Measurements from ENCODE around the gene RSU1.
"Not testable (repeated sequence)": the region's sequence is repeated elsewhere in the genome, so short reads cannot be mapped to it uniquely, and the experiment has no call there.

RSU1 gene

GRCh38 chr10:16773334-16773733 lies 43.9 kb downstream of the RSU1 start:
- H3K9ac ChIP-seq (ENCODE audit: low read length): no peak overlapping the region
- no peaks in the 10 kb centered on the region for H3K27me3 ChIP-seq (ENCODE audit: control insufficient read depth, insufficient read depth, low read length)
- no peaks in the 10 kb centered on the region for H3K36me3 ChIP-seq (ENCODE audit: control insufficient read depth, insufficient read depth, low read length)
- no peaks in the 10 kb centered on the region for H3K9me3 ChIP-seq (ENCODE audit: control insufficient read depth, low read length)
- H3K4me3 ChIP-seq (ENCODE audit: low read length): no peak overlapping the region
- H3K4me1 ChIP-seq (ENCODE audit: control insufficient read depth, insufficient read depth, low read length): no peaks in the 10 kb centered on the region

GRCh38 chr10:16770670-16771069 lies 46.6 kb downstream of the RSU1 start:
- no peaks in the 10 kb centered on the region for H3K36me3 ChIP-seq (ENCODE audit: control insufficient read depth, insufficient read depth, low read length)
- no peak overlapping the region for H3K4me3 ChIP-seq (ENCODE audit: low read length)
- H3K9ac ChIP-seq (ENCODE audit: low read length): no peak overlapping the region
- no peaks in the 10 kb centered on the region for H3K4me1 ChIP-seq (ENCODE audit: control insufficient read depth, insufficient read depth, low read length)
- no peaks in the 10 kb centered on the region for H3K27me3 ChIP-seq (ENCODE audit: control insufficient read depth, insufficient read depth, low read length)
- no peaks in the 10 kb centered on the region for H3K9me3 ChIP-seq (ENCODE audit: control insufficient read depth, low read length)

GRCh38 chr10:16770141-16770540 lies 47.1 kb downstream of the RSU1 start:
- H3K36me3 ChIP-seq (ENCODE audit: control insufficient read depth, insufficient read depth, low read length): no peaks in the 10 kb centered on the region
- no peaks in the 10 kb centered on the region for H3K27me3 ChIP-seq (ENCODE audit: control insufficient read depth, insufficient read depth, low read length)
- no peaks in the 10 kb centered on the region for H3K9me3 ChIP-seq (ENCODE audit: control insufficient read depth, low read length)

GRCh38 chr10:16769331-16769730 lies 47.9 kb downstream of the RSU1 start:
- H3K27me3 ChIP-seq (ENCODE audit: control insufficient read depth, insufficient read depth, low read length): no peaks in the 10 kb centered on the region

More at GRCh38 chr10:16770141-16770540, 47.1 kb downstream of the RSU1 start:
- Histone ChIP-seq H3K4me3 (ENCODE audit: low read length) (no peak overlapping the region), H3K9ac (ENCODE audit: low read length) (no peak overlapping the region), H3K4me1 (ENCODE audit: control insufficient read depth, insufficient read depth, low read length) (peaks cover 3% of the 10 kb centered on the region)

GRCh38 chr10:16768702-16769101 lies 48.5 kb downstream of the RSU1 start:
- no peak overlapping the region for H3K4me3 ChIP-seq (ENCODE audit: low read length)
- no peaks in the 10 kb centered on the region for H3K36me3 ChIP-seq (ENCODE audit: control insufficient read depth, insufficient read depth, low read length)
- no peak overlapping the region for H3K9ac ChIP-seq (ENCODE audit: low read length)
- H3K4me1 ChIP-seq (ENCODE audit: control insufficient read depth, insufficient read depth, low read length): peaks cover 7% of the 10 kb centered on the region
- no peaks in the 10 kb centered on the region for H3K9me3 ChIP-seq (ENCODE audit: control insufficient read depth, low read length)
- H3K27me3 ChIP-seq (ENCODE audit: control insufficient read depth, insufficient read depth, low read length): no peaks in the 10 kb centered on the region

More at GRCh38 chr10:16769331-16769730, 47.9 kb downstream of the RSU1 start:
- Histone ChIP-seq H3K4me3 (ENCODE audit: low read length) (no peak overlapping the region), H3K9ac (ENCODE audit: low read length) (no peak overlapping the region), H3K4me1 (ENCODE audit: control insufficient read depth, insufficient read depth, low read length) (peaks cover 7% of the 10 kb centered on the region), H3K9me3 (ENCODE audit: control insufficient read depth, low read length) (no peaks in the 10 kb centered on the region), H3K36me3 (ENCODE audit: control insufficient read depth, insufficient read depth, low read length) (no peaks in the 10 kb centered on the region)

GRCh38 chr10:16765509-16766375 lies 51.5 kb downstream of the RSU1 start:
- Histone ChIP-seq H3K9me3 (ENCODE audit: control insufficient read depth, low read length) (no peaks in the 10 kb centered on the region), H3K36me3 (ENCODE audit: control insufficient read depth, insufficient read depth, low read length) (no peaks in the 10 kb centered on the region), H3K4me3 (ENCODE audit: low read length) (no peak overlapping the region), H3K4me1 (ENCODE audit: control insufficient read depth, insufficient read depth, low read length) (peaks cover 7% of the 10 kb centered on the region), H3K27me3 (ENCODE audit: control insufficient read depth, insufficient read depth, low read length) (no peaks in the 10 kb centered on the region), H3K9ac (ENCODE audit: low read length) (no peak overlapping the region)

- Histone ChIP-seq H3K4me1 (ENCODE audit: control insufficient read depth, insufficient read depth, low read length) (peaks cover 7% of the 10 kb centered on the region), H3K9ac (ENCODE audit: low read length) (no peak overlapping the region), H3K9me3 (ENCODE audit: control insufficient read depth, low read length) (no peaks in the 10 kb centered on the region), H3K4me3 (ENCODE audit: low read length) (no peak overlapping the region), H3K27me3 (ENCODE audit: control insufficient read depth, insufficient read depth, low read length) (no peaks in the 10 kb centered on the region), H3K36me3 (ENCODE audit: control insufficient read depth, insufficient read depth, low read length) (no peaks in the 10 kb centered on the region)
Observed at GRCh38 chr10:16761300-16761699, 55.9 kb downstream of the RSU1 start.

GRCh38 chr10:16756561-16757221 lies 60.5 kb downstream of the RSU1 start:
- Histone ChIP-seq H3K9me3 (ENCODE audit: control insufficient read depth, low read length) (no peaks in the 10 kb centered on the region), H3K36me3 (ENCODE audit: control insufficient read depth, insufficient read depth, low read length) (no peaks in the 10 kb centered on the region), H3K4me1 (ENCODE audit: control insufficient read depth, insufficient read depth, low read length) (no peaks in the 10 kb centered on the region), H3K4me3 (ENCODE audit: low read length) (no peak overlapping the region), H3K9ac (ENCODE audit: low read length) (no peak overlapping the region), H3K27me3 (ENCODE audit: control insufficient read depth, insufficient read depth, low read length) (no peaks in the 10 kb centered on the region)

- H3K36me3 ChIP-seq (ENCODE audit: control insufficient read depth, insufficient read depth, low read length): no peaks in the 10 kb centered on the region
- H3K4me3 ChIP-seq (ENCODE audit: low read length): no peak overlapping the region
- no peaks in the 10 kb centered on the region for H3K9me3 ChIP-seq (ENCODE audit: control insufficient read depth, low read length)
- H3K27me3 ChIP-seq (ENCODE audit: control insufficient read depth, insufficient read depth, low read length): no peaks in the 10 kb centered on the region
- H3K9ac ChIP-seq (ENCODE audit: low read length): no peak overlapping the region
- H3K4me1 ChIP-seq (ENCODE audit: control insufficient read depth, insufficient read depth, low read length): no peaks in the 10 kb centered on the region
Observed at GRCh38 chr10:16754765-16755164, 62.5 kb downstream of the RSU1 start.

GRCh38 chr10:16752849-16753248 lies 64.4 kb downstream of the RSU1 start:
- H3K4me3 ChIP-seq (ENCODE audit: low read length); H3K4me1 ChIP-seq (ENCODE audit: control insufficient read depth, insufficient read depth, low read length); H3K9me3 ChIP-seq (ENCODE audit: control insufficient read depth, low read length); H3K27me3 ChIP-seq (ENCODE audit: control insufficient read depth, insufficient read depth, low read length); H3K36me3 ChIP-seq (ENCODE audit: control insufficient read depth, insufficient read depth, low read length); H3K9ac ChIP-seq (ENCODE audit: low read length): not testable (repeated sequence)

GRCh38 chr10:16752099-16752498 lies 65.1 kb downstream of the RSU1 start:
- Histone ChIP-seq H3K9ac (ENCODE audit: low read length) (no peak overlapping the region), H3K27me3 (ENCODE audit: control insufficient read depth, insufficient read depth, low read length) (no peaks in the 10 kb centered on the region), H3K36me3 (ENCODE audit: control insufficient read depth, insufficient read depth, low read length) (no peaks in the 10 kb centered on the region), H3K9me3 (ENCODE audit: control insufficient read depth, low read length) (no peaks in the 10 kb centered on the region), H3K4me3 (ENCODE audit: low read length) (no peak overlapping the region), H3K4me1 (ENCODE audit: control insufficient read depth, insufficient read depth, low read length) (no peaks in the 10 kb centered on the region)

GRCh38 chr10:16751244-16751643 lies 66.0 kb downstream of the RSU1 start:
- H3K36me3 ChIP-seq (ENCODE audit: control insufficient read depth, insufficient read depth, low read length): no peaks in the 10 kb centered on the region
- H3K9ac ChIP-seq (ENCODE audit: low read length): no peak overlapping the region
- no peaks in the 10 kb centered on the region for H3K27me3 ChIP-seq (ENCODE audit: control insufficient read depth, insufficient read depth, low read length)

More at GRCh38 chr10:16751244-16751643, 66.0 kb downstream of the RSU1 start:
- Histone ChIP-seq H3K9me3 (ENCODE audit: control insufficient read depth, low read length) (no peaks in the 10 kb centered on the region), H3K4me3 (ENCODE audit: low read length) (no peak overlapping the region), H3K4me1 (ENCODE audit: control insufficient read depth, insufficient read depth, low read length) (no peaks in the 10 kb centered on the region)
